GM23338 (cell line): Measurements from ENCODE around the gene PYGB. TPM values are rescaled to one million over a fixed set of nuclear protein-coding genes. Genes with fewer than 3 reads are reported as not detected.

Source experiments
- ATAC-seq: fragments of 200-7000 bp; cut with Tn5 transposase; 3 replicates; pipeline ENCODE4 v1.9.1; 2020
- DNase-seq: peaks from one replicate; pipeline ENCODE4 v3.0.0-alpha.2; 2015; ENCODE audit warnings: low spot score
- H2AFZ ChIP-seq: fragments of 200-600 bp; sonication (generic); 2 replicates; pipeline ENCODE4 v1.8.0; 2016; ENCODE audit warnings: antibody characterized with exemption, mild to moderate bottlenecking, moderate library complexity
- H3F3A ChIP-seq: fragments of 200-600 bp; sonication (generic); replicated peaks from 2 replicates; pipeline ENCODE4 v1.8.0; 2017; ENCODE audit warnings: antibody characterized with exemption, mixed run types, low read depth
- H3K27ac ChIP-seq: fragments of 200-600 bp; sonication (generic); 2 replicates; pipeline ENCODE4 v1.6.1; 2016; ENCODE audit warnings: low read depth
- H3K27me3 ChIP-seq: fragments of 200-600 bp; sonication (generic); 2 replicates; pipeline ENCODE4 v1.8.0; 2016; ENCODE audit warnings: mild to moderate bottlenecking, mixed run types, moderate library complexity; ENCODE audit not compliant: insufficient read depth
- H3K36me3 ChIP-seq: fragments of 200-600 bp; sonication (generic); 2 replicates; pipeline ENCODE4 v1.8.0; 2016; ENCODE audit warnings: mild to moderate bottlenecking; ENCODE audit not compliant: insufficient read depth
- H3K4me1 ChIP-seq: fragments of 200-600 bp; sonication (generic); 2 replicates; pipeline ENCODE4 v1.8.0; 2016; ENCODE audit warnings: mild to moderate bottlenecking, moderate library complexity; ENCODE audit not compliant: insufficient read depth
- H3K4me2 ChIP-seq: fragments of 200-600 bp; sonication (generic); 2 replicates; pipeline ENCODE4 v1.7.1; 2017; ENCODE audit warnings: mixed run types
- H3K4me3 ChIP-seq: fragments of 200-600 bp; sonication (generic); 2 replicates; pipeline ENCODE4 v1.6.1; 2016; ENCODE audit warnings: mixed run types
- H3K79me2 ChIP-seq: fragments of 200-600 bp; sonication (generic); replicated peaks from 2 replicates; pipeline ENCODE4 v1.8.0; 2017; ENCODE audit warnings: mild to moderate bottlenecking; ENCODE audit not compliant: insufficient read depth
- H3K9me2 ChIP-seq: fragments of 200-600 bp; sonication (generic); 2 replicates; pipeline ENCODE4 v1.8.0; 2017; ENCODE audit not compliant: insufficient read depth
- H4K20me1 ChIP-seq: fragments of 200-600 bp; sonication (generic); replicated peaks from 2 replicates; pipeline ENCODE4 v1.8.0; 2017; ENCODE audit warnings: mild to moderate bottlenecking; ENCODE audit not compliant: insufficient read depth
- H3K27ac Mint-ChIP-seq: 2 replicates; pipeline ENCODE4 v1.8.0; 2020; ENCODE audit warnings: inconsistent platforms, mild to moderate bottlenecking, moderate library complexity, mixed read lengths
- H3K27me3 Mint-ChIP-seq: 3 replicates; pipeline ENCODE4 v1.8.0; 2022; ENCODE audit warnings: low read depth, mild to moderate bottlenecking, moderate library complexity, mixed read lengths, inconsistent platforms; ENCODE audit not compliant: insufficient read depth, poor library complexity
- H3K36me3 Mint-ChIP-seq: 3 replicates; pipeline ENCODE4 v1.8.0; 2021; ENCODE audit warnings: low read depth, mild to moderate bottlenecking, inconsistent platforms, moderate library complexity, mixed read lengths
- H3K4me1 Mint-ChIP-seq: 3 replicates; pipeline ENCODE4 v1.8.0; 2020; ENCODE audit warnings: mild to moderate bottlenecking, inconsistent platforms, mixed read lengths
- H3K4me3 Mint-ChIP-seq: 3 replicates; pipeline ENCODE4 v1.8.0; 2021; ENCODE audit warnings: moderate library complexity, mild to moderate bottlenecking, inconsistent platforms, mixed read lengths
- H3K9me3 Mint-ChIP-seq: 3 replicates; pipeline ENCODE4 v1.8.0; 2020; ENCODE audit warnings: moderate library complexity, mild to moderate bottlenecking, inconsistent platforms, mixed read lengths
- CREB1 ChIP-seq: fragments of 250-450 bp; sonication (Bioruptor Pico); IDR thresholded peaks from 2 replicates; pipeline ENCODE4 v1.5.0; 2020; ENCODE audit warnings: low read depth, mild to moderate bottlenecking, moderate library complexity
- CTCF ChIP-seq, 2 experiments: fragments of 200-600 bp in 1 of 2; sonication (generic) in 1 of 2; conservative IDR thresholded peaks; 2 replicates each; pipeline versions ENCODE4 v1.5.1 to v1.6.1; 2016 to 2017; ENCODE audit warnings: antibody characterized with exemption in 2 of 2, low read depth in 2 of 2, mild to moderate bottlenecking in 2 of 2, moderate library complexity in 1 of 2
- ETS1 ChIP-seq: IDR thresholded peaks from 2 replicates; pipeline ENCODE4 v1.6.1; 2016; ENCODE audit warnings: antibody characterized with exemption
- EZH2 ChIP-seq: fragments of 200-600 bp; sonication (generic); IDR thresholded peaks from one replicate; pipeline ENCODE4 v1.8.0; 2017; ENCODE audit warnings: antibody characterized with exemption, mild to moderate bottlenecking, low read depth; ENCODE audit not compliant: unreplicated experiment
- EZH2phosphoT487 ChIP-seq: fragments of 200-600 bp; sonication (generic); IDR thresholded peaks from one replicate; pipeline ENCODE4 v1.8.1; 2018; ENCODE audit warnings: antibody characterized with exemption; ENCODE audit not compliant: unreplicated experiment
- JUNB ChIP-seq: IDR thresholded peaks from one replicate; pipeline ENCODE4 v1.6.1; 2016; ENCODE audit warnings: antibody characterized with exemption; ENCODE audit not compliant: unreplicated experiment
- NANOG ChIP-seq: IDR thresholded peaks from 2 replicates; pipeline ENCODE4 v1.6.1; 2016; ENCODE audit warnings: antibody characterized with exemption, borderline replicate concordance
- POLR2AphosphoS5 ChIP-seq: IDR thresholded peaks from 2 replicates; pipeline ENCODE4 v1.6.1; 2016; ENCODE audit warnings: antibody characterized with exemption, low read depth
- REST ChIP-seq: IDR thresholded peaks from one replicate; pipeline ENCODE4 v1.6.1; 2018; ENCODE audit warnings: antibody characterized with exemption; ENCODE audit not compliant: unreplicated experiment
- ZNF331 ChIP-seq: fragments of 250-450 bp; sonication (Bioruptor Pico); IDR thresholded peaks from 2 replicates; pipeline ENCODE4 v1.5.0; 2020; ENCODE audit warnings: low read depth, mild to moderate bottlenecking, moderate library complexity
- ZNF462 ChIP-seq: fragments of 250-450 bp; sonication (Bioruptor Pico); IDR thresholded peaks from 2 replicates; pipeline ENCODE4 v1.5.0; 2020; ENCODE audit warnings: mild to moderate bottlenecking, moderate library complexity
- polyA plus RNA-seq: library from polyadenylated mRNA; unstranded; fragments of >200 nt; fragmentation: Nextera tagmentation; extraction: Ambion mirVana; gene quantifications from 2 replicates; pipeline ENCODE4 v1.2.1, GENCODE V29; 2016
- total RNA-seq: library from RNA; depleted of rRNA; stranded (reverse); fragments of >200 nt; shearing (Covaris generic); gene quantifications from 2 replicates; pipeline ENCODE4 v1.2.3, GENCODE V29; 2014

PYGB gene
- total and polyA plus RNA-seq, 2 experiments from 2014 or later = 15.6 to 64.0 TPM

- no peak for TF ChIP-seq REST
- no peak for TF ChIP-seq ETS1
- no peak for TF ChIP-seq EZH2phosphoT487
- TF ChIP-seq NANOG = no peak
These were observed 21.4 kb downstream of the PYGB start (continued) for GRCh38 chr20:25269057-25269832.

GRCh38 chr20:25269833-25270170 is 21.9 kb downstream of the PYGB start:
- H3K36me3 ChIP-seq = no peaks in the 10 kb centered on the region; the same call in 1 of the 2 replicates
- peaks cover 2% of the 10 kb centered on the region; the same call in 1 of the 2 replicates for H4K20me1 ChIP-seq
- no peaks in the 10 kb centered on the region for H3K4me1 ChIP-seq
- H3K4me2 ChIP-seq = no peak overlapping the region
- no peak overlapping the region for H3K4me3 ChIP-seq
- H3K4me1 Mint-ChIP-seq = no peaks in the 10 kb centered on the region
- H3K9me2 ChIP-seq = no peaks in the 10 kb centered on the region
- no peak overlapping the region for H3K4me3 Mint-ChIP-seq
- no peaks in the 10 kb centered on the region for H3K9me3 Mint-ChIP-seq
- H3K79me2 ChIP-seq = 0 out of 2 replicates have a peak, but pooled peaks cover 3% of the 10 kb centered on the region
- H3K27ac Mint-ChIP-seq = no peak overlapping the region
- no peaks in the 10 kb centered on the region for H3K27me3 ChIP-seq
- peaks cover 24% of the 10 kb centered on the region for H3K36me3 Mint-ChIP-seq
- no peak overlapping the region for H2AFZ ChIP-seq
- H3K27ac ChIP-seq = no peak overlapping the region
- DNase-seq (no peak), ATAC-seq (no peak)
- H3K27me3 Mint-ChIP-seq = peaks cover 10% of the 10 kb centered on the region
- no peaks in the 10 kb centered on the region for H3F3A ChIP-seq
- TF ChIP-seq EZH2 (no peak), ZNF462 (CRISPR knock-in tag) (no peak), POLR2AphosphoS5 (no peak), JUNB (no peak), CREB1 (CRISPR knock-in tag) (no peak), CTCF (conservative IDR thresholded peaks at IDR 0.05; ENCODE audit: low read depth in 2 of 2) (no peak), ZNF331 (CRISPR knock-in tag) (no peak)
